ENCODE results near the gene SUPT20HL1. TPM values are rescaled to one million over a fixed set of nuclear protein-coding genes. Genes with fewer than 3 reads are reported as not detected.
"Not testable (repeated sequence)": the region's sequence is repeated elsewhere in the genome, so short reads cannot be mapped to it uniquely, and the experiment has no call there.

The SUPT20HL1 gene
- total and polyA plus RNA-seq, 12 donors: 0.13 TPM; not detected in 11

GRCh38 chrX:24364326-24364725 lies 3.9 kb downstream of the SUPT20HL1 start:
- Histone ChIP-seq H3K9me3 (no peaks in the 10 kb centered on the region), H3K4me3 (peak overlapping the region in 1 of 10 donors; percentile 12), H3K27me3 (peaks cover 0 to 14% (median 0%) of the 10 kb centered on the region in 7 donors), H3K27ac (no peak overlapping the region), H3K36me3 (no peaks in the 10 kb centered on the region), H3K4me1 (no peaks in the 10 kb centered on the region)
- TF ChIP-seq CTCF (IDR thresholded peaks at IDR 0.05): no peak
- DNase-seq (no peak), ATAC-seq (peak in 1 of 8 donors; percentile 22)
- intact Hi-C loops (cut with DNase I): loop anchor here in 1 of 10 donors (10.0 kb wide), 1 partner anchor 60 kb away; no protein-coding TSS in a partner anchor
- WGBS, 2 donors: 85 to 86% methylated on average over 5 of the region's 5 CpGs

GRCh38 chrX:24364851-24365538 lies 4.6 kb downstream of the SUPT20HL1 start:
- Histone ChIP-seq H3K27me3 (peaks cover 0 to 21% (median 0%) of the 10 kb centered on the region in 7 donors), H3K27ac (no peak overlapping the region), H3K4me1 (no peaks in the 10 kb centered on the region), H3K9me3 (no peaks in the 10 kb centered on the region), H3K36me3 (no peaks in the 10 kb centered on the region), H3K4me3 (peak overlapping the region in 2 of 10 donors; percentile 1 to 12)
- DNase-seq (no peak), ATAC-seq (peak in 1 of 8 donors; percentile 19)
- no peak for TF ChIP-seq CTCF (IDR thresholded peaks at IDR 0.05)
- intact Hi-C loops (cut with DNase I): loop anchor here in 1 of 10 donors (10.0 kb wide), 1 partner anchor 60 kb away; no protein-coding TSS in a partner anchor
- 78 to 93% methylated on average over 12 to 14 of the region's 14 CpGs for WGBS, 2 donors

DNA sequence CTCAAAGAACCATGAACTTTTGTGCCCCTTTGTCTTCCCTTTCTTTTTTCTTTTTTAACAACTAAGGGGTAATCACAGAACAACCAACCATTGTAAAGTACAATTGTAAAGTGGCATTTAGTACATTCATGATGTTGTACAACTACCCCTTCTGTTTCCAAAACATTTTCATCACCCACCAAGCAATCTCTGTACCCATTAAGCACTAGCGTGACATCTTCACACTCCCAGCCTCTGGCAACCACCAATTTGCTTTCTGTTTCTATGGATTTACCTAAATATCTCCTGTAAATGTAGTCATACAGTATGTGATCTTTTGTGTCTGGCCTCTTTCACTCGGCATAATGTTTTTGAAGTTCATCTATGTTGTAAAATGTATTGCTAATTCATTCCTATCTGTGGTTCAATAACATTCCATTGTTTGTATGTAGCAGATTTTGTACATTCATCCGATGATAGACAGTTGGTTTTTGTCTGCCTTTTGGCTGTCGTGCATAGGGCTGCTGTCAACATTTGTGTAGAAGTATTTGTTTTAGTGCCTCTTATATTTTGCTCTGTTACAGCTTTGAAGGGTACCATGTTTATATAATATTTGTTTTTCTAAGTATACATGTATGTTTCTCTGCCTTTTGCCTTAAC lies 6.4 kb downstream of the SUPT20HL1 start:
- not testable (repeated sequence) for ATAC-seq, H3K27ac ChIP-seq, H3K9me3 ChIP-seq, H3K4me1 ChIP-seq, H3K36me3 ChIP-seq, H3K4me3 ChIP-seq, DNase-seq
- peaks cover 0 to 37% (median 0%) of the 10 kb centered on the region in 7 donors for H3K27me3 ChIP-seq
- 65 to 78% methylated on average over 3 to 4 of the region's 4 CpGs for WGBS, 2 donors
- intact Hi-C loops (cut with DNase I): loop anchor here in 1 of 10 donors (10.0 kb wide), 1 partner anchor 62 kb away; no protein-coding TSS in a partner anchor

DNA sequence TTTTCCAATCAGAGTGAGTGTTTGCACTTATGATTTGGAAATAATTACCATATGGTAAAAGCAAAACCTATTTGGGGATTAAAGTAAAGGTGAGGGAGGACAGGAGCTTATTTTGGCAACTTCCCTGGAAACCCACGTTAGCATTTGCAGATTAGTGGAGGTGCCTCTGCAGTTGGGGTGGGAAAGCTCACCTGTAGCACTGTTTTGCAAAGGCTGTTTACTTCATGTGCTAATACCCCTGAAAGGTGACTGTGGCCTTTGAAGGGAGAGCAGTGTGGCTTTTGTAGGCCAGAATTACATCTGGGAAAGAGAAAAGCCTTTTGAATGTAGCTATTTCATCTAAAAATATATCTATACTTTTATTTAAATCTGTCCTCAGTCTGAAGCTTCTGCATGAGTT lies 9.4 kb downstream of the SUPT20HL1 start:
- Histone ChIP-seq H3K4me1 (no peaks in the 10 kb centered on the region), H3K27me3 (peaks cover 0 to 44% (median 0%) of the 10 kb centered on the region in 7 donors), H3K36me3 (no peaks in the 10 kb centered on the region), H3K9me3 (no peaks in the 10 kb centered on the region), H3K4me3 (no peak overlapping the region), H3K27ac (no peak overlapping the region)
- intact Hi-C loops (cut with DNase I): loop anchor here in 2 of 10 donors (5.0 to 10.0 kb wide), 2 partner anchors 65 to 108 kb away; no protein-coding TSS in a partner anchor
- WGBS, 2 donors: 61 to 77% methylated on average over 1 of the region's 1 CpG
- no peak for TF ChIP-seq CTCF (IDR thresholded peaks at IDR 0.05)
- ATAC-seq (no peak), DNase-seq (no peak)
